Testis (tissue), 2 donors: ENCODE measurements around the gene TRIM29.

Experiments
- POLR2A ChIP-seq: fragments of 450-650 bp; IDR thresholded peaks from one replicate; pipeline ENCODE4 v1.6.1; 2017; ENCODE audit warnings: antibody characterized with exemption, mild to moderate bottlenecking, moderate library complexity
- TF ChIP-seq, protein P1 (sequence below), 3 experiments: fragments of 450-650 bp in 2 of 3; fragments of 200-600 bp in 1 of 3; sonication (generic) in 1 of 3; IDR thresholded peaks; one replicate each; pipeline ENCODE4 v1.5.1; 2016 to 2019; ENCODE audit warnings: antibody characterized with exemption in 3 of 3, mild to moderate bottlenecking in 2 of 3, moderate library complexity in 1 of 3

DNA sequence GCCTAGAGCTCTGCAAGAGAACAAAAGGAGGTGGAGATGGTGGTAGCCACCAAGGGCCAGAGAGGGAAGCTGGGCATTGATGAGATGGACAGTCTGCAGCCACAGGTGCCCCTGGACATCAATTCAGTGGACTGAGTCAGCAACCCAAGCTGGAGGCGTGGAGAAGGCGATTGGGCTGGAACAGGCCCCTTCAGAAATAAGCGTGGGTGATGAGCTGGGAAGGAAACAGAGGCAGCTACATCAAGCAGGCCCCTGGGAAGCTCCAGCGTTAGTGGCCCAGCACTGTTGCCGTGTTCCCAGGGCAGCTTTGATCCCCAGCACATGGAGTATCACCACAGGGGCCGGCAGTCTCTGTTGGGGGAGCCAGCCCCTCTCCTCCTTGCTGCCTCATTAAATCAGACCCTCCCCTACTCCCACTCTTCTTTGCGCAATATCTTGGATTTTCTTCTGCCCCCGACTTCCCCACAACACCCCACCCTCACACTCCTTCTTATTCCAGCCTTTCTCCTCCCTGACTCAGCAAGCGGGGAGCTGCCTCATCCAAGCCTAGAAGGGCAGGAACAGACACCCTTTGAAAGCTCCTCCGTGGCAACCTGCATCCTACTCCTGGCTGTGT lies 41.3 kb upstream of the TRIM29 start:
- TF ChIP-seq, protein P1, sequence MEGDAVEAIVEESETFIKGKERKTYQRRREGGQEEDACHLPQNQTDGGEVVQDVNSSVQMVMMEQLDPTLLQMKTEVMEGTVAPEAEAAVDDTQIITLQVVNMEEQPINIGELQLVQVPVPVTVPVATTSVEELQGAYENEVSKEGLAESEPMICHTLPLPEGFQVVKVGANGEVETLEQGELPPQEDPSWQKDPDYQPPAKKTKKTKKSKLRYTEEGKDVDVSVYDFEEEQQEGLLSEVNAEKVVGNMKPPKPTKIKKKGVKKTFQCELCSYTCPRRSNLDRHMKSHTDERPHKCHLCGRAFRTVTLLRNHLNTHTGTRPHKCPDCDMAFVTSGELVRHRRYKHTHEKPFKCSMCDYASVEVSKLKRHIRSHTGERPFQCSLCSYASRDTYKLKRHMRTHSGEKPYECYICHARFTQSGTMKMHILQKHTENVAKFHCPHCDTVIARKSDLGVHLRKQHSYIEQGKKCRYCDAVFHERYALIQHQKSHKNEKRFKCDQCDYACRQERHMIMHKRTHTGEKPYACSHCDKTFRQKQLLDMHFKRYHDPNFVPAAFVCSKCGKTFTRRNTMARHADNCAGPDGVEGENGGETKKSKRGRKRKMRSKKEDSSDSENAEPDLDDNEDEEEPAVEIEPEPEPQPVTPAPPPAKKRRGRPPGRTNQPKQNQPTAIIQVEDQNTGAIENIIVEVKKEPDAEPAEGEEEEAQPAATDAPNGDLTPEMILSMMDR (IDR thresholded peaks at IDR 0.05), result no peak
- no peak for TF ChIP-seq POLR2A
